ENCODE results near the gene POLR2L. TPM values are rescaled to one million over a fixed set of nuclear protein-coding genes. Genes with fewer than 3 reads are reported as not detected.

POLR2L gene
- total and polyA plus RNA-seq, 12 donors = 26.2 to 206 (median 109) TPM

- Histone ChIP-seq H3K27me3 (no peaks in the 10 kb centered on the region), H3K4me3 (no peak overlapping the region), H3K4me1 (replicated peaks in 1 of 2) (peaks cover 10 to 13% of the 10 kb centered on the region in 2 donors), H3K36me3 (replicated peaks in 1 of 2) (no peaks in the 10 kb centered on the region), H3K9me3 (replicated peaks in 1 of 3) (no peaks in the 10 kb centered on the region), H3K27ac (no peak overlapping the region)
- no peak for DNase-seq
- 43 to 92% (median 59%) methylated on average over 2 to 28 of the region's 28 CpGs for WGBS, 4 donors
- intact Hi-C loops (cut with DNase I) = no loop called here
- TF ChIP-seq CTCF (IDR thresholded peaks at IDR 0.05) (no peak), POLR2A (IDR thresholded peaks at IDR 0.05) (no peak)
Measured at GRCh38 chr11:850775-851763, 8.7 kb upstream of the POLR2L start.

GRCh38 chr11:849951-850774, 7.8 kb upstream of the POLR2L start:
- no peaks in the 10 kb centered on the region for H3K9me3 ChIP-seq (replicated peaks in 1 of 3)
- TF ChIP-seq POLR2A (IDR thresholded peaks at IDR 0.05) = no peak
- TF ChIP-seq CTCF (IDR thresholded peaks at IDR 0.05) = no peak
- no peak for DNase-seq
- peak overlapping the region in 1 of 4 donors; percentile 46 for H3K4me3 ChIP-seq
- no peak overlapping the region for H3K27ac ChIP-seq
- no peaks in the 10 kb centered on the region for H3K36me3 ChIP-seq (replicated peaks in 1 of 2)
- H3K4me1 ChIP-seq (replicated peaks in 1 of 2) = peaks cover 11 to 15% of the 10 kb centered on the region in 2 donors
- 18 to 41% (median 22%) methylated on average over 34 to 97 of the region's 97 CpGs for WGBS, 4 donors
- no peaks in the 10 kb centered on the region for H3K27me3 ChIP-seq
- intact Hi-C loops (cut with DNase I) = loop anchor here (2.0 to 5.0 kb wide), 3 partner anchors 59 to 202 kb away; no protein-coding TSS in a partner anchor

GRCh38 chr11:849104-849824, 6.9 kb upstream of the POLR2L start:
- WGBS, 4 donors = 5 to 17% (median 5%) methylated on average over 9 to 69 of the region's 71 CpGs
- H3K36me3 ChIP-seq (replicated peaks in 1 of 2) = no peaks in the 10 kb centered on the region
- H3K4me1 ChIP-seq (replicated peaks in 1 of 2) = peaks cover 18 to 24% of the 10 kb centered on the region in 2 donors
- no peak overlapping the region for H3K27ac ChIP-seq
- TF ChIP-seq CTCF (IDR thresholded peaks at IDR 0.05) (no peak), POLR2A (IDR thresholded peaks at IDR 0.05) (no peak)
- H3K4me3 ChIP-seq = peak overlapping the region in 1 of 4 donors; percentile 46
- H3K27me3 ChIP-seq = no peaks in the 10 kb centered on the region
- DNase-seq = no peak
- intact Hi-C loops (cut with DNase I) = loop anchor here (2.0 to 5.0 kb wide), 3 partner anchors 60 to 203 kb away; no protein-coding TSS in a partner anchor
- no peaks in the 10 kb centered on the region for H3K9me3 ChIP-seq (replicated peaks in 1 of 3)

Data from adrenal gland (tissue), 12 donors.